ENCODE data around the gene FKBP4.

GRCh38 chr12:2842948-2843347, 48.2 kb downstream of the FKBP4 start:
- TF ChIP-seq, protein P1, sequence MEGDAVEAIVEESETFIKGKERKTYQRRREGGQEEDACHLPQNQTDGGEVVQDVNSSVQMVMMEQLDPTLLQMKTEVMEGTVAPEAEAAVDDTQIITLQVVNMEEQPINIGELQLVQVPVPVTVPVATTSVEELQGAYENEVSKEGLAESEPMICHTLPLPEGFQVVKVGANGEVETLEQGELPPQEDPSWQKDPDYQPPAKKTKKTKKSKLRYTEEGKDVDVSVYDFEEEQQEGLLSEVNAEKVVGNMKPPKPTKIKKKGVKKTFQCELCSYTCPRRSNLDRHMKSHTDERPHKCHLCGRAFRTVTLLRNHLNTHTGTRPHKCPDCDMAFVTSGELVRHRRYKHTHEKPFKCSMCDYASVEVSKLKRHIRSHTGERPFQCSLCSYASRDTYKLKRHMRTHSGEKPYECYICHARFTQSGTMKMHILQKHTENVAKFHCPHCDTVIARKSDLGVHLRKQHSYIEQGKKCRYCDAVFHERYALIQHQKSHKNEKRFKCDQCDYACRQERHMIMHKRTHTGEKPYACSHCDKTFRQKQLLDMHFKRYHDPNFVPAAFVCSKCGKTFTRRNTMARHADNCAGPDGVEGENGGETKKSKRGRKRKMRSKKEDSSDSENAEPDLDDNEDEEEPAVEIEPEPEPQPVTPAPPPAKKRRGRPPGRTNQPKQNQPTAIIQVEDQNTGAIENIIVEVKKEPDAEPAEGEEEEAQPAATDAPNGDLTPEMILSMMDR (IDR thresholded peaks at IDR 0.05) = no peak
- TF ChIP-seq POLR2A (IDR thresholded peaks at IDR 0.05) = no peak

All from prostate gland (tissue), 2 donors.